Measurements from ENCODE around the gene MRPL12.

The MRPL12 gene

GRCh38 chr17:81701288-81702071, 1.7 kb upstream of the MRPL12 start (continued):
- TF ChIP-seq ZNF404 (tag by site-specific recombination; IDR thresholded peaks at IDR 0.05) (no peak), ZNF133 (tag by site-specific recombination; IDR thresholded peaks at IDR 0.05) (no peak), BCL11A (tag by site-specific recombination; IDR thresholded peaks at IDR 0.05; ENCODE audit: low read depth) (no peak), ZXDB (tag by site-specific recombination; IDR thresholded peaks at IDR 0.05) (peak; percentile 43; the same call in 1 of the 2 replicates), ZBTB11 (tag by site-specific recombination; conservative IDR thresholded peaks at IDR 0.05; ENCODE audit: low read depth) (no peak), ZNF639 (tag by site-specific recombination; IDR thresholded peaks at IDR 0.05) (no peak), ZNF768 (tag by site-specific recombination; IDR thresholded peaks at IDR 0.05) (no peak), ZNF223 (tag by site-specific recombination; IDR thresholded peaks at IDR 0.05) (no peak), ZBTB10 (tag by site-specific recombination; IDR thresholded peaks at IDR 0.05) (peak; percentile 67), ZBTB21 (tag by site-specific recombination; IDR thresholded peaks at IDR 0.05) (no peak), ZNF558 (tag by site-specific recombination; IDR thresholded peaks at IDR 0.05) (no peak), ZNF423 (tag by site-specific recombination; IDR thresholded peaks at IDR 0.05) (0 out of 2 replicates have a peak, but pooled peaks have one; percentile 5), ZNF664 (tag by site-specific recombination; IDR thresholded peaks at IDR 0.05) (no peak), ZNF24 (tag by site-specific recombination; IDR thresholded peaks at IDR 0.05) (no peak), ZNF677 (tag by site-specific recombination; IDR thresholded peaks at IDR 0.05) (no peak), TCF7L2 (IDR thresholded peaks at IDR 0.05; ENCODE audit: borderline replicate concordance, low read depth, low read length) (no peak), ZNF660 (tag by site-specific recombination; IDR thresholded peaks at IDR 0.05) (no peak), ZNF335 (tag by site-specific recombination; conservative IDR thresholded peaks at IDR 0.05) (peak; percentile 64), ZSCAN4 (tag by site-specific recombination; IDR thresholded peaks at IDR 0.05) (no peak), ZNF112 (tag by site-specific recombination; IDR thresholded peaks at IDR 0.05) (no peak), INSM2 (tag by site-specific recombination; IDR thresholded peaks at IDR 0.05) (no peak; the same call in 1 of the 2 replicates), ZNF350 (tag by site-specific recombination; IDR thresholded peaks at IDR 0.05) (no peak), ZNF202 (tag by site-specific recombination; IDR thresholded peaks at IDR 0.05; ENCODE audit: borderline replicate concordance) (no peak), ZNF843 (tag by site-specific recombination; IDR thresholded peaks at IDR 0.05) (no peak), ZNF354C (tag by site-specific recombination; IDR thresholded peaks at IDR 0.05; ENCODE audit: borderline replicate concordance, low read depth) (no peak), PBX3 (CRISPR knock-in tag; IDR thresholded peaks at IDR 0.05) (no peak), ZNF707 (tag by site-specific recombination; IDR thresholded peaks at IDR 0.05) (no peak), ZSCAN16 (tag by site-specific recombination; IDR thresholded peaks at IDR 0.05) (no peak), ZNF184 (tag by site-specific recombination; IDR thresholded peaks at IDR 0.05) (no peak), GLI4 (tag by site-specific recombination; IDR thresholded peaks at IDR 0.05) (no peak)

Measured in HEK293 (cell line).